Loucy (cell line): ENCODE data around the gene CCDC69.

Experiments
- EZH2phosphoT487 ChIP-seq: fragments of 200-600 bp; IDR thresholded peaks from 2 replicates; pipeline ENCODE4 v1.6.1; 2018; ENCODE audit warnings: antibody characterized with exemption, mild to moderate bottlenecking, moderate library complexity, borderline replicate concordance
- TF ChIP-seq, protein P1 (sequence below): fragments of 200-600 bp; sonication (generic); conservative IDR thresholded peaks from 2 replicates; pipeline ENCODE4 v1.5.1; 2014; ENCODE audit warnings: mild to moderate bottlenecking, antibody characterized with exemption, low read length

DNA sequence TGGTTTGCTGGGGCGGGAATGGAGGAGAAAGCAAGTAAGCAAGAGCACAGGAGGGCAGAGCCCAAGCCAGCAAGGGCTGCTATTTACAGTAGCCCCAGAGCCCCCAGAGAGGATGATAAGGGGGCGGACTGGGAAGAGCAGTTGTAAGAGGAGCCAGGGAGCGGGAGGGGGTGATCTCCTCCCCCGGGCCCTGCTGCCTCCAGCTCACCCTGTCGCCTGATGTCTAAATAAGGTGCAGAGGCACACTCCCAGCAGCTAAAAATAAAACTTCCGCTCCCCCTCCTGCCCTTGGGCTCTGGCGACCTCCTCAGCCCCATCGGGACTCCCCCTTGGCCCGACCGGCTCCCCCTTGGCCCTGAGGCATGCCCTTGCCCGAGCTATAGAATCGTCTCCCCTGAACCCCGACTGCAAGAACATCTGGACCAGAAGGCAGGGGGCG lies 14.4 kb upstream of the CCDC69 start:
- TF ChIP-seq, protein P1, sequence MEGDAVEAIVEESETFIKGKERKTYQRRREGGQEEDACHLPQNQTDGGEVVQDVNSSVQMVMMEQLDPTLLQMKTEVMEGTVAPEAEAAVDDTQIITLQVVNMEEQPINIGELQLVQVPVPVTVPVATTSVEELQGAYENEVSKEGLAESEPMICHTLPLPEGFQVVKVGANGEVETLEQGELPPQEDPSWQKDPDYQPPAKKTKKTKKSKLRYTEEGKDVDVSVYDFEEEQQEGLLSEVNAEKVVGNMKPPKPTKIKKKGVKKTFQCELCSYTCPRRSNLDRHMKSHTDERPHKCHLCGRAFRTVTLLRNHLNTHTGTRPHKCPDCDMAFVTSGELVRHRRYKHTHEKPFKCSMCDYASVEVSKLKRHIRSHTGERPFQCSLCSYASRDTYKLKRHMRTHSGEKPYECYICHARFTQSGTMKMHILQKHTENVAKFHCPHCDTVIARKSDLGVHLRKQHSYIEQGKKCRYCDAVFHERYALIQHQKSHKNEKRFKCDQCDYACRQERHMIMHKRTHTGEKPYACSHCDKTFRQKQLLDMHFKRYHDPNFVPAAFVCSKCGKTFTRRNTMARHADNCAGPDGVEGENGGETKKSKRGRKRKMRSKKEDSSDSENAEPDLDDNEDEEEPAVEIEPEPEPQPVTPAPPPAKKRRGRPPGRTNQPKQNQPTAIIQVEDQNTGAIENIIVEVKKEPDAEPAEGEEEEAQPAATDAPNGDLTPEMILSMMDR = no peak
- no peak for TF ChIP-seq EZH2phosphoT487
